ENCODE results near the gene ZNF341.
"Not testable (repeated sequence)": the region's sequence is repeated elsewhere in the genome, so short reads cannot be mapped to it uniquely, and the experiment has no call there.

ZNF341 gene

DNA sequence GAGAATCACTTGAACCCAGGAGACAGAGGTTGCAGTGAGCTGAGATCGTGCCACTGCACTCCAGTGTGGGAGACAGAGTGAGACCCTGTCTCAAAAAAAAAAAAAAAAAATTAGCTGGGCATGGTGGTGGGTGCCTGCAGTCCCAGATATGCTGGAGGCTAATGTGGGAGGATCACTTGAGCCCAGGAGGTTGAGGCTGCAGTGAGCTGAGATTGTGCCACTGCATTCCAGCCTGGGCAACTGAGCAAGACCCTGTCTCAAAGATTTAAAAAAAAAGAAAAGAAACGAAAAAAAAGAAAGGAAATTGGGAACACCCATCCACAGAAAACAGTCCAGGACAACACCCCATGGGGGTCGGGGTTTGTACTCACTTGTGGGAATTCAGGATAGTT lies 60.8 kb downstream of the ZNF341 start:
- DNase-seq (ENCODE audit: low read depth in 1 of 2, low spot score in 1 of 2): not testable (repeated sequence)

- no peak for DNase-seq (ENCODE audit: low read depth in 1 of 2, low spot score in 1 of 2)
Measured at GRCh38 chr20:33793011-33793931, 61.5 kb downstream of the ZNF341 start.

- DNase-seq (ENCODE audit: low read depth in 1 of 2, low spot score in 1 of 2): no peak
Measured at GRCh38 chr20:33796263-33796906, 64.6 kb downstream of the ZNF341 start.

GRCh38 chr20:33796907-33797544 lies 65.2 kb downstream of the ZNF341 start:
- no peak for DNase-seq (ENCODE audit: low read depth in 1 of 2, low spot score in 1 of 2)

- no peak for DNase-seq (ENCODE audit: low read depth in 1 of 2, low spot score in 1 of 2)
Measured at GRCh38 chr20:33798444-33798843, 66.6 kb downstream of the ZNF341 start.

DNA sequence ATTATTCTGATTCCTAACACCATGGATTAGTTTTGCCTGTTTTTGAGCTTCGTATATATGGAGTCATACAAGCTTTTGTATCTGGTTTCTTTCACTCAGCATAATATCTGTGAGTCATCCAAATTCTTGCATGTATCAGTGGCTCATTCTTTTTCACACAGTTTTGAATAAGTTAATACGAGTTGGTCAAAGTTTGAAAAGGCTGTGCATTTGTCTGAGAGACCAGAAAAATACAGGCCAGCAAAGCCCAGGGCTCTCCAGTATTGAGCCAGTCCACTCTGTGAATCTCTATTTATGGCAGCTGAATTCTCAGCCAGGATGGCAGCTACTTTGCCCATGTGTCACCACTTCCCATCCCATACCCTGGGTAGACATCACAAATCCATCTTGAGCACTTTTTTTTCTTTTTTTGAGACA lies 72.1 kb downstream of the ZNF341 start:
- DNase-seq (ENCODE audit: low read depth in 1 of 2, low spot score in 1 of 2): no peak

GRCh38 chr20:33808388-33808787 lies 76.6 kb downstream of the ZNF341 start:
- no peak for DNase-seq (ENCODE audit: low read depth in 1 of 2, low spot score in 1 of 2)

GRCh38 chr20:33810259-33810658 lies 78.5 kb downstream of the ZNF341 start:
- no peak for DNase-seq (ENCODE audit: low read depth in 1 of 2, low spot score in 1 of 2)

- peak; percentile 97 to 98 for DNase-seq (ENCODE audit: low read depth in 1 of 2, low spot score in 1 of 2)
Measured at GRCh38 chr20:33810885-33811775, 79.3 kb downstream of the ZNF341 start, which contains the start of gene CHMP4B. Gene CHMP4B (plus strand): TSS chr20:33811348. CDS start chr20:33811469, 121 bp downstream.

- DNase-seq (ENCODE audit: low read depth in 1 of 2, low spot score in 1 of 2): no peak
Measured at GRCh38 chr20:33811776-33812151, 80.0 kb downstream of the ZNF341 start.

- peak in 1 of 2 donors; percentile 5 for DNase-seq (ENCODE audit: low read depth in 1 of 2, low spot score in 1 of 2)
Measured at GRCh38 chr20:33812152-33812849, 80.5 kb downstream of the ZNF341 start.

DNA sequence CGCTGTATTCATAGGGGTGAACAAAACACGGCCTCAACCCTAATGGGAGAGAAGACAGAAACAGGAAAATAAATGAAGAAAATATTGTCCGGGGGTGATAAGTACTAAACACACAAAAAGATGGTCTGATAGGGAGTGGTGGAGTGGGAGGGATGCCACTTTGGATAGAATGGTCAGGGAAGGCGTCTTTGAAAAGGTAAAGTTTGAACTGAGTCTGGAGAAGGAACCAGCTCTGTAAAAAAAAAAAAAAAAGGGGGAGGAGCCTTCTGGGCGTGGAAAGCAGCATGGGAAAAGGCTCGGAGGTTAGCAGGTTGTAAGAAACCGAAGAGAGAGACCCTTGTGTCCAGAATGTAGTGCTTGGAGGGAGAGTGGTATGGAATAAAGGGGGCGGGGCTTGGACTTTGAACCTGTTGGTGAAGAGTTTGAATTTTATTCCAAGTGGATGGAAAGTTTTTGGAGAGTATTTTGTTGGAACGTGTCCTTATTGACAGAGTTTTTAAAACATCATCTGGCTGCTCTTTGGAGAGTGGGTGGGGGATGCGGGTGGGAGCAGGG lies 81.2 kb downstream of the ZNF341 start:
- DNase-seq (ENCODE audit: low read depth in 1 of 2, low spot score in 1 of 2): no peak

DNA sequence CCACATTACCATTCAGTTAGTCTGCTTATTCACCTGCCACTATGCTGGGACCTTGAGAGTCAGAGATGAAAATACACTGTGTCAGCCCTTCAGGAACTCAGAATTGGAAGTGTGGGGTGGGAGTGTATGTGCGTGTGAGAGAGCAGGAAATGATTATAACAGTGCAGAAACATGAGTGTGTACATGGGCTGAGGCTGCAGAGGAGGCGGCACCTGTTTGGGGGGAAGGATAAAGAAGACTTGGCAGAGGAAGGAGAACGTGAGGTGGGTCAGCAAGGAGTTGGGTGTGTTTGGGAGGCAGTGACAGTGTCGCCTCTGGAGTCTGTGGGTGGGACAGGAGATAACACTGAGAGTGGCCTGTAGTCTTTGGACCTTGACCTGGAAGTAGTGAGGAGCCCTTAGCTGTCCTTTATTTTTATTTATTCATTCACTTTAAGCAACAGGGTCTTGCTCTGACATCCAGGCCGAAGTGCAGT lies 82.5 kb downstream of the ZNF341 start:
- DNase-seq (ENCODE audit: low read depth in 1 of 2, low spot score in 1 of 2): no peak

DNA sequence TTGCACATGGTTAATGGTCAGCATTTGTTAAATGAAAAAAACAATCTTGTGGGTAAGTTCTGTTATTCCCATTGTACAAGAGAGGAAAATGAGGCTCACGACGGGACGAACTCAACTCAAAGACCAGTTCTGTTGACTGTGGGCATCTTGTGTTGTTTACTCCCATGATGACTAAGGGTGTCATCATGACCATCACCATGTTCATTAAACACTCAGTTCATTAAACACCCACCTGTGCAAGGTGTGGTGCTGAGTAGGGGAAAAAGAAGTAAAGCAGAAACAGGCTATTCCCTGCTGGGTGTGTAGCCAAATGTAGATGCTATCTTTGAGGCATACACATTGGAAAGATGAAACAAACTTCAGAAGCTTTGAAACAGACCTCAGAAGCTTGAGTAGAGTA lies 83.9 kb downstream of the ZNF341 start:
- no peak for DNase-seq (ENCODE audit: low read depth in 1 of 2, low spot score in 1 of 2)

DNA sequence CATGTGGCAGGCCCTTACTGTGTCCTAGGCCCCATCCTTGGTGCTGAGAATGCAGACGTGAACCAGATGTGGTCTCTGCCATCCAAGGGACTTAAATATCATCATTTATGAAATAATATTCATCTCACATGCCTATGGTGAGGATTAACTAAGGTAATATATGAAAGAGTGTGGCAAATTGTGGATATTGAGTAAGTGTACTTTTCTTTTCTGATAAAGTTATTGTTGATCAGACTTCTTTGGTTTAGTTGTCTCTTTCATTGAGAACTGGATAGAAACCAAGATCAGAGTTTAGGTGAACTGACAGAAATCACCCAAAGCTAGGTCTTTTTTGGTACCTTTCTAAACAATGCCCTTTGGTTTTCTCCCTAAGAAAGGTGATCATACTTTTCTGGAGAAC lies 84.4 kb downstream of the ZNF341 start:
- no peak for DNase-seq (ENCODE audit: low read depth in 1 of 2, low spot score in 1 of 2)

GRCh38 chr20:33817411-33817810 lies 85.6 kb downstream of the ZNF341 start:
- no peak for DNase-seq (ENCODE audit: low read depth in 1 of 2, low spot score in 1 of 2)

DNA sequence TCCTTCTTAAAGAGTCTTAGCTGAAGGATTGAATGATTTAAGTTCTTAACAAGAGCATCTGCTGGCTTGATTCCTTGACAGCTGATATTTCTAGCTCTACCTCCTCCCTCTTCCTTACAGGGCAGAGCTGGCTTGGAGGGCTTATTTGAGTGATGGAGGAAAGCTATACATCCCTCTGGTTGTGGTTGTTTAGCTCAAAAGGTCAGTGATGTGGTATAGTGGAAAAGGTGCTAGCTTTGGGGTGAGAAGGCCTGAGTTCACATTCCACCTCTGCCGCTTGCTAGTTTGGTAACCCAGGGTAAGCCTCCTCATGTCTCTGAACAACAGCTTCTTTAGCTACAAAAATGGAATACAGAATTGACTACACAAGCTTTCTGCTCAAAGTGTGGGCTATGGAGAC lies 87.7 kb downstream of the ZNF341 start:
- DNase-seq (ENCODE audit: low read depth in 1 of 2, low spot score in 1 of 2): no peak

- no peak for DNase-seq (ENCODE audit: low read depth in 1 of 2, low spot score in 1 of 2)
Measured at GRCh38 chr20:33820362-33820761, 88.6 kb downstream of the ZNF341 start.

DNA sequence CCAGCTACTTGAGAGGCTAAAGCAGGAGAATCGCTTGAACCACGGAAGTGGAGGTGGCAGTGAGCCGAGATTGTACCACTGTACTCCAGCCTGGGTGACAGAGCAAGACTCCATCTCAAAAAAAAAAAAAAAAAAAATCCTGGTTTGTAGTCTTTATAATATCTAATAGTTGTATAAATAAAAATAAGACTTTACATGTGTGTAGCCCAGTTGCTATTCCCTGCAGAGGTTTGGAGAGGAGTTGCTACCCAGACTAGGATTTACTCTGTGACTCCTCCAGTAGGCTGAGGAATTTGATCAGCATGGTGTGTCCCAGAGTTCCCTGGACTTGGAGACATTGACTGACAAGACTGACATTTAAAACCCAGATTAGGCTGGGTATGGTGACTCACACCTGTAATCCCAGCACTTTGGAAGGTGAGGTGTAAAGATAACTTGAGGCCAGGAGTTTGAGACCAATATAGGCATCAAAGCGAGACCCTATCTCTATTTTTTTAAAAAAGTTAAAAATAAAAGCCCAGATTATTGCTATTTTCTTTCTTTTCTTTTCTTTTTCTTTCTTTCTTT lies 89.6 kb downstream of the ZNF341 start:
- DNase-seq (ENCODE audit: low read depth in 1 of 2, low spot score in 1 of 2): no peak

GRCh38 chr20:33822423-33822822 lies 90.6 kb downstream of the ZNF341 start:
- DNase-seq (ENCODE audit: low read depth in 1 of 2, low spot score in 1 of 2): no peak

Data from stimulated activated CD4-positive, alpha-beta T cell treated with anti-CD3 and anti-CD28 coated beads, Interleukin-15, amount 100 ng/mL, for 1 hour (primary cell).